ENCODE measurements around the gene SH3RF3. TPM values are rescaled to one million over a fixed set of nuclear protein-coding genes. Genes with fewer than 3 reads are reported as not detected.

SH3RF3 gene
- polyA plus RNA-seq, 1 donor (not counting 4 experiments of a cell fraction or from before 2014, with no cell fraction given) = 0.08 TPM

DNA sequence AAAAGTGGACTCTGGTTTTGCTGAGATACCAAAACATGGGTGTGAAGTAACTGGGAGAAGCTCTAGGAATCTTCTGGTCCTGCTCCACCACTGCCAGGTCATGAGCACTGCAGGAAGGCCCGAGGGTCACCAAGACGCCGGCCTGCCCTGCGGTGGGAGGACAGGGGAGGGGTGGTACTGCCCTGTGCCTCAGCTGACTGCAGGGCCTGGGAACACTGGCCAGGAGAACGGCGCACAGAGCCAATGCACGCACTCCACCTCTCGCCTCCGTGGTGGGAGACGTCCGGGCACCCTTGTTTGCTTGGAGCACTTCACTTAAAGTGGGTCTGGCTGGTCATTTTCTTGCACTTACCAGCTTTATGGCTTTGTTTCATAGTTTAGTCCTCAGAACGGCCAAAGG, 153.4 kb downstream of the SH3RF3 start:
- peaks cover 48% of the 10 kb centered on the region for H3K27me3 ChIP-seq (ENCODE audit: control insufficient read depth, extremely low read depth, insufficient read depth, low read length)
- H3K36me3 ChIP-seq (ENCODE audit: control insufficient read depth in 2 of 2, extremely low read depth in 1 of 2, insufficient read depth in 2 of 2, low read length in 2 of 2) = no peaks in the 10 kb centered on the region
- H3K4me3 ChIP-seq (ENCODE audit: control insufficient read depth in 2 of 3, extremely low read depth in 1 of 3, insufficient read depth in 2 of 3, low read depth in 1 of 3, low read length in 3 of 3) = no peak overlapping the region
- H3K27ac ChIP-seq (ENCODE audit: control insufficient read depth, insufficient read depth, low read length) = no peak overlapping the region
- H3K4me1 ChIP-seq (ENCODE audit: control insufficient read depth, extremely low read depth, insufficient read depth, low read length) = no peaks in the 10 kb centered on the region
- H3K9ac ChIP-seq (ENCODE audit: control insufficient read depth, extremely low read depth, insufficient read depth, low read length) = no peak overlapping the region
- dilution Hi-C loops (cut with MboI; ENCODE audit: extremely low pct_ligation_motif_present, low sequenced_read_pairs) = no loop called here
- no peak for DNase-seq (ENCODE audit: low read depth, low spot score)
- TF ChIP-seq, protein P1, sequence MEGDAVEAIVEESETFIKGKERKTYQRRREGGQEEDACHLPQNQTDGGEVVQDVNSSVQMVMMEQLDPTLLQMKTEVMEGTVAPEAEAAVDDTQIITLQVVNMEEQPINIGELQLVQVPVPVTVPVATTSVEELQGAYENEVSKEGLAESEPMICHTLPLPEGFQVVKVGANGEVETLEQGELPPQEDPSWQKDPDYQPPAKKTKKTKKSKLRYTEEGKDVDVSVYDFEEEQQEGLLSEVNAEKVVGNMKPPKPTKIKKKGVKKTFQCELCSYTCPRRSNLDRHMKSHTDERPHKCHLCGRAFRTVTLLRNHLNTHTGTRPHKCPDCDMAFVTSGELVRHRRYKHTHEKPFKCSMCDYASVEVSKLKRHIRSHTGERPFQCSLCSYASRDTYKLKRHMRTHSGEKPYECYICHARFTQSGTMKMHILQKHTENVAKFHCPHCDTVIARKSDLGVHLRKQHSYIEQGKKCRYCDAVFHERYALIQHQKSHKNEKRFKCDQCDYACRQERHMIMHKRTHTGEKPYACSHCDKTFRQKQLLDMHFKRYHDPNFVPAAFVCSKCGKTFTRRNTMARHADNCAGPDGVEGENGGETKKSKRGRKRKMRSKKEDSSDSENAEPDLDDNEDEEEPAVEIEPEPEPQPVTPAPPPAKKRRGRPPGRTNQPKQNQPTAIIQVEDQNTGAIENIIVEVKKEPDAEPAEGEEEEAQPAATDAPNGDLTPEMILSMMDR (optimal IDR thresholded peaks at IDR 0.05 in 1 of 3, IDR thresholded peaks at IDR 0.05 in 1 of 3, conservative IDR thresholded peaks at IDR 0.05 in 1 of 3; ENCODE audit: extremely low read depth in 1 of 3, insufficient read depth in 2 of 3, low read length in 3 of 3) = no peak
- no peak for TF ChIP-seq EZH2 (IDR thresholded peaks at IDR 0.05; ENCODE audit: low read length)
- H3K4me2 ChIP-seq (ENCODE audit: control insufficient read depth, extremely low read depth, insufficient read depth, low read depth, low read length) = no peak overlapping the region
- H4K20me1 ChIP-seq (ENCODE audit: control insufficient read depth, extremely low read depth, insufficient read depth, low read length) = peaks cover 2% of the 10 kb centered on the region
- no peaks in the 10 kb centered on the region for H3K9me3 ChIP-seq (ENCODE audit: control insufficient read depth, low read depth, low read length)
- H2AFZ ChIP-seq (ENCODE audit: control insufficient read depth, low read length) = no peak overlapping the region
- FAIRE-seq = no peak
- H3K9me1 ChIP-seq (ENCODE audit: control insufficient read depth, extremely low read depth, insufficient read depth, low read length) = no peaks in the 10 kb centered on the region
- no peaks in the 10 kb centered on the region for H3K79me2 ChIP-seq (ENCODE audit: control insufficient read depth, insufficient read depth, low read length)

DNA sequence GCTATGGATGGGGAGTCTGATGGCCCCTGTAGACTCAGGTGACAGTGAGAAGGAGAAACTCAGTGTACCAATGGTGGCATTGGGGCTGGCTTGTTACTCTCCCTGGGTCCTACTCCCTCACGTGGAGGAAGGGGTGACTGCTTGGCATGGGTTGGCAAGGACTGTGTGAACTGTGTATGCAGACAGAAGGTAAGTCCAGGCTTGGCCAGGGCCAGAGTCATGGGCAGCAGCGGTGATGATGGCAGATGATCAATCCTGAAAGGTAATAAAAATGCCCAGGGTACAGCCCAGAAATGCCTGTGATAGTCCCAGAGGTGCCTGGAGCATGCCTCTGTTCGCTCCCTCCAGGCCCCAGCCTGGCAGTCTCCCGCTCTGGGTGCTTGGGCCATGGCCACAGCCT, 153.9 kb downstream of the SH3RF3 start:
- no peak overlapping the region for H2AFZ ChIP-seq (ENCODE audit: control insufficient read depth, low read length)
- DNase-seq (ENCODE audit: low read depth, low spot score) = no peak
- no peak for TF ChIP-seq EZH2 (IDR thresholded peaks at IDR 0.05; ENCODE audit: low read length)
- no peaks in the 10 kb centered on the region for H3K9me3 ChIP-seq (ENCODE audit: control insufficient read depth, low read depth, low read length)
- H4K20me1 ChIP-seq (ENCODE audit: control insufficient read depth, extremely low read depth, insufficient read depth, low read length) = peaks cover 2% of the 10 kb centered on the region
- H3K4me1 ChIP-seq (ENCODE audit: control insufficient read depth, extremely low read depth, insufficient read depth, low read length) = no peaks in the 10 kb centered on the region
- no peak overlapping the region for H3K9ac ChIP-seq (ENCODE audit: control insufficient read depth, extremely low read depth, insufficient read depth, low read length)
- H3K27me3 ChIP-seq (ENCODE audit: control insufficient read depth, extremely low read depth, insufficient read depth, low read length) = peaks cover 49% of the 10 kb centered on the region
- H3K4me2 ChIP-seq (ENCODE audit: control insufficient read depth, extremely low read depth, insufficient read depth, low read depth, low read length) = no peak overlapping the region
- H3K27ac ChIP-seq (ENCODE audit: control insufficient read depth, insufficient read depth, low read length) = no peak overlapping the region
- dilution Hi-C loops (cut with MboI; ENCODE audit: extremely low pct_ligation_motif_present, low sequenced_read_pairs) = no loop called here
- no peak for FAIRE-seq
- H3K4me3 ChIP-seq (ENCODE audit: control insufficient read depth in 2 of 3, extremely low read depth in 1 of 3, insufficient read depth in 2 of 3, low read depth in 1 of 3, low read length in 3 of 3) = no peak overlapping the region
- no peaks in the 10 kb centered on the region for H3K79me2 ChIP-seq (ENCODE audit: control insufficient read depth, insufficient read depth, low read length)
- H3K9me1 ChIP-seq (ENCODE audit: control insufficient read depth, extremely low read depth, insufficient read depth, low read length) = no peaks in the 10 kb centered on the region
- no peaks in the 10 kb centered on the region for H3K36me3 ChIP-seq (ENCODE audit: control insufficient read depth in 2 of 2, extremely low read depth in 1 of 2, insufficient read depth in 2 of 2, low read length in 2 of 2)

DNA sequence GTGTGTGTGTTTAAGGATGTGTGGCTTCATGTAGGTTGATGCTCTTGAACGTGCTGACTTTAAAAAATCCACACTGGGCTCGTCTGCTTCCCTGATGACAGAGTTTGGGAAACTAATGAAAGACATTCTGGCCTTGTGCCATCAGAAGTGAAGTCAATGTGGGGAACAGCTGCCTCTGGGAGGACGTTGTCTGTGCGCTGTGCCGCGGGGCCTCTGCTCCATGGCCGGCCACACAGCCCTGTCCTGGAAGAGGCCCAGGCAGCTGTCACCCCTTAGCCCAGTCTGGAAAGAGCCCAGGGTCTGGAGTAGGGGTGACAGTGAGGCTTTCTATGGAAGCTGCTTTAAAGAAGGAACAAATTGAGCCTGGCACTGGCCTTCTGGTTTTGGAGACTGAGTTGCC, 155.8 kb downstream of the SH3RF3 start:
- Histone ChIP-seq H3K9me3 (ENCODE audit: control insufficient read depth, low read depth, low read length) (no peaks in the 10 kb centered on the region), H3K9ac (ENCODE audit: control insufficient read depth, extremely low read depth, insufficient read depth, low read length) (no peak overlapping the region), H4K20me1 (ENCODE audit: control insufficient read depth, extremely low read depth, insufficient read depth, low read length) (peaks cover 2% of the 10 kb centered on the region), H3K27me3 (ENCODE audit: control insufficient read depth, extremely low read depth, insufficient read depth, low read length) (peaks cover 49% of the 10 kb centered on the region), H3K4me3 (ENCODE audit: control insufficient read depth in 2 of 3, extremely low read depth in 1 of 3, insufficient read depth in 2 of 3, low read depth in 1 of 3, low read length in 3 of 3) (no peak overlapping the region), H3K27ac (ENCODE audit: control insufficient read depth, insufficient read depth, low read length) (no peak overlapping the region), H2AFZ (ENCODE audit: control insufficient read depth, low read length) (no peak overlapping the region), H3K4me2 (ENCODE audit: control insufficient read depth, extremely low read depth, insufficient read depth, low read depth, low read length) (no peak overlapping the region), H3K9me1 (ENCODE audit: control insufficient read depth, extremely low read depth, insufficient read depth, low read length) (no peaks in the 10 kb centered on the region), H3K4me1 (ENCODE audit: control insufficient read depth, extremely low read depth, insufficient read depth, low read length) (no peaks in the 10 kb centered on the region), H3K36me3 (ENCODE audit: control insufficient read depth in 2 of 2, extremely low read depth in 1 of 2, insufficient read depth in 2 of 2, low read length in 2 of 2) (no peaks in the 10 kb centered on the region), H3K79me2 (ENCODE audit: control insufficient read depth, insufficient read depth, low read length) (no peaks in the 10 kb centered on the region)
- TF ChIP-seq, protein P1 (optimal IDR thresholded peaks at IDR 0.05 in 1 of 3, IDR thresholded peaks at IDR 0.05 in 1 of 3, conservative IDR thresholded peaks at IDR 0.05 in 1 of 3; ENCODE audit: extremely low read depth in 1 of 3, insufficient read depth in 2 of 3, low read length in 3 of 3) = no peak
- TF ChIP-seq EZH2 (IDR thresholded peaks at IDR 0.05; ENCODE audit: low read length) = no peak
- DNase-seq (ENCODE audit: low read depth, low spot score) (no peak), FAIRE-seq (no peak)
- dilution Hi-C loops (cut with MboI; ENCODE audit: extremely low pct_ligation_motif_present, low sequenced_read_pairs) = no loop called here

Data from keratinocyte (primary cell).